Neural progenitor cell (in vitro differentiated cells): ENCODE results near the gene BAHD1. TPM values are rescaled to one million over a fixed set of nuclear protein-coding genes. Genes with fewer than 3 reads are reported as not detected.

Experiments
- DNase-seq: peaks from one replicate; pipeline ENCODE4 v3.0.0-alpha.2; 2016; ENCODE audit warnings: low spot score
- H2AFZ ChIP-seq: fragments of 200-600 bp; sonication (generic); replicated peaks from 2 replicates; pipeline ENCODE4 v1.6.1; 2016; ENCODE audit warnings: antibody characterized with exemption
- H3F3A ChIP-seq: fragments of 200-600 bp; sonication (generic); 2 replicates; pipeline ENCODE4 v1.6.1; 2016; ENCODE audit warnings: antibody characterized with exemption, low read depth
- H3K27ac ChIP-seq: fragments of 200-600 bp; sonication (generic); 2 replicates; pipeline ENCODE4 v1.5.1; 2016; ENCODE audit warnings: mild to moderate bottlenecking
- H3K27me3 ChIP-seq: fragments of 200-600 bp; sonication (generic); 2 replicates; pipeline ENCODE4 v1.6.1; 2016; ENCODE audit warnings: mild to moderate bottlenecking, moderate library complexity
- H3K36me3 ChIP-seq: fragments of 200-600 bp; sonication (generic); 2 replicates; pipeline ENCODE4 v1.5.1; 2016
- H3K4me1 ChIP-seq: fragments of 200-600 bp; sonication (generic); 2 replicates; pipeline ENCODE4 v1.6.1; 2016; ENCODE audit warnings: mixed run types
- H3K4me2 ChIP-seq: fragments of 200-600 bp; sonication (generic); 2 replicates; pipeline ENCODE4 v1.6.1; 2016
- H3K4me3 ChIP-seq: fragments of 200-600 bp; sonication (generic); 2 replicates; pipeline ENCODE4 v1.5.1; 2016
- H3K79me2 ChIP-seq: fragments of 200-600 bp; sonication (generic); 2 replicates; pipeline ENCODE4 v1.6.1; 2016; ENCODE audit warnings: low read depth
- H3K9ac ChIP-seq: fragments of 200-600 bp; sonication (generic); 2 replicates; pipeline ENCODE4 v1.6.1; 2016
- H3K9me3 ChIP-seq: fragments of 200-600 bp; sonication (generic); 2 replicates; pipeline ENCODE4 v1.5.1; 2016; ENCODE audit warnings: low read depth
- H4K20me1 ChIP-seq: fragments of 200-600 bp; sonication (generic); 2 replicates; pipeline ENCODE4 v1.6.1; 2016; ENCODE audit warnings: low read depth
- H3K27ac Mint-ChIP-seq: 3 replicates; pipeline ENCODE4 v1.8.0; 2021; ENCODE audit warnings: mixed read lengths
- H3K27me3 Mint-ChIP-seq: 2 replicates; pipeline ENCODE4 v1.8.0; 2022; ENCODE audit warnings: low read depth, mild to moderate bottlenecking, inconsistent platforms, moderate library complexity, mixed read lengths; ENCODE audit not compliant: insufficient read depth
- H3K36me3 Mint-ChIP-seq: 3 replicates; pipeline ENCODE4 v1.8.0; 2021; ENCODE audit warnings: mixed read lengths
- H3K4me1 Mint-ChIP-seq: 3 replicates; pipeline ENCODE4 v1.8.0; 2021; ENCODE audit warnings: mixed read lengths
- H3K4me3 Mint-ChIP-seq: 3 replicates; pipeline ENCODE4 v1.8.0; 2021; ENCODE audit warnings: mild to moderate bottlenecking, moderate library complexity, mixed read lengths
- H3K9me3 Mint-ChIP-seq: 3 replicates; pipeline ENCODE4 v1.8.0; 2020; ENCODE audit warnings: mixed read lengths
- EZH2 ChIP-seq: fragments of 200-600 bp; sonication (generic); IDR thresholded peaks from 2 replicates; pipeline ENCODE4 v1.6.1; 2017; ENCODE audit warnings: antibody characterized with exemption, mild to moderate bottlenecking, moderate library complexity
- EZH2phosphoT487 ChIP-seq: fragments of 200-600 bp; sonication (generic); IDR thresholded peaks from 2 replicates; pipeline ENCODE4 v1.6.1; 2017; ENCODE audit warnings: antibody characterized with exemption
- total RNA-seq: library from RNA; depleted of rRNA; stranded (reverse); fragments of >200 nt; gene quantifications from 2 replicates; pipeline ENCODE4 v1.2.3, GENCODE V29; 2015; ENCODE audit warnings: low replicate concordance
- TF ChIP-seq, protein P1 (sequence below): fragments of 200-600 bp; sonication (generic); IDR thresholded peaks from 2 replicates; pipeline ENCODE4 v1.5.1; 2017; ENCODE audit warnings: antibody characterized with exemption, mild to moderate bottlenecking

Gene BAHD1
- total RNA-seq, 1 donor from 2014 or later = 5.8 TPM

- H3K27ac ChIP-seq = no peak overlapping the region
- H3K9ac ChIP-seq = no peak overlapping the region
- no peak overlapping the region for H3K4me2 ChIP-seq
- H3K79me2 ChIP-seq = no peaks in the 10 kb centered on the region
- Mint-ChIP-seq H3K4me3 (no peak overlapping the region), H3K27me3 (peaks cover 4% of the 10 kb centered on the region), H3K36me3 (peaks cover 8% of the 10 kb centered on the region), H3K9me3 (no peaks in the 10 kb centered on the region), H3K4me1 (peaks cover 4% of the 10 kb centered on the region), H3K27ac (no peak overlapping the region)
- TF ChIP-seq EZH2 = no peak
- no peak for TF ChIP-seq EZH2phosphoT487
- TF ChIP-seq, protein P1, sequence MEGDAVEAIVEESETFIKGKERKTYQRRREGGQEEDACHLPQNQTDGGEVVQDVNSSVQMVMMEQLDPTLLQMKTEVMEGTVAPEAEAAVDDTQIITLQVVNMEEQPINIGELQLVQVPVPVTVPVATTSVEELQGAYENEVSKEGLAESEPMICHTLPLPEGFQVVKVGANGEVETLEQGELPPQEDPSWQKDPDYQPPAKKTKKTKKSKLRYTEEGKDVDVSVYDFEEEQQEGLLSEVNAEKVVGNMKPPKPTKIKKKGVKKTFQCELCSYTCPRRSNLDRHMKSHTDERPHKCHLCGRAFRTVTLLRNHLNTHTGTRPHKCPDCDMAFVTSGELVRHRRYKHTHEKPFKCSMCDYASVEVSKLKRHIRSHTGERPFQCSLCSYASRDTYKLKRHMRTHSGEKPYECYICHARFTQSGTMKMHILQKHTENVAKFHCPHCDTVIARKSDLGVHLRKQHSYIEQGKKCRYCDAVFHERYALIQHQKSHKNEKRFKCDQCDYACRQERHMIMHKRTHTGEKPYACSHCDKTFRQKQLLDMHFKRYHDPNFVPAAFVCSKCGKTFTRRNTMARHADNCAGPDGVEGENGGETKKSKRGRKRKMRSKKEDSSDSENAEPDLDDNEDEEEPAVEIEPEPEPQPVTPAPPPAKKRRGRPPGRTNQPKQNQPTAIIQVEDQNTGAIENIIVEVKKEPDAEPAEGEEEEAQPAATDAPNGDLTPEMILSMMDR = no peak
- DNase-seq = no peak
- H4K20me1 ChIP-seq = peaks cover 14% of the 10 kb centered on the region
- H2AFZ ChIP-seq = no peak overlapping the region
- H3K9me3 ChIP-seq = no peaks in the 10 kb centered on the region
- peaks cover 15% of the 10 kb centered on the region for H3F3A ChIP-seq
- H3K36me3 ChIP-seq = no peaks in the 10 kb centered on the region
- peaks cover 3% of the 10 kb centered on the region for H3K27me3 ChIP-seq
- no peak overlapping the region for H3K4me3 ChIP-seq
- peaks cover 10% of the 10 kb centered on the region for H3K4me1 ChIP-seq
Measured at GRCh38 chr15:40420071-40420713, 20.6 kb upstream of the BAHD1 start.

GRCh38 chr15:40420793-40421192 lies 20.0 kb upstream of the BAHD1 start:
- Histone ChIP-seq H3K4me2 (no peak overlapping the region), H3F3A (peaks cover 15% of the 10 kb centered on the region), H3K36me3 (no peaks in the 10 kb centered on the region), H3K9me3 (no peaks in the 10 kb centered on the region), H3K4me1 (peaks cover 10% of the 10 kb centered on the region), H3K27ac (no peak overlapping the region), H3K4me3 (no peak overlapping the region), H2AFZ (no peak overlapping the region), H3K27me3 (peaks cover 3% of the 10 kb centered on the region), H3K9ac (no peak overlapping the region), H3K79me2 (no peaks in the 10 kb centered on the region), H4K20me1 (peaks cover 14% of the 10 kb centered on the region)
- Mint-ChIP-seq H3K27ac (no peak overlapping the region), H3K4me1 (peaks cover 4% of the 10 kb centered on the region), H3K9me3 (no peaks in the 10 kb centered on the region), H3K36me3 (peaks cover 5% of the 10 kb centered on the region), H3K4me3 (no peak overlapping the region), H3K27me3 (peaks cover 4% of the 10 kb centered on the region)
- TF ChIP-seq, protein P1 = no peak
- TF ChIP-seq EZH2 (no peak), EZH2phosphoT487 (no peak)
- DNase-seq = no peak

DNA sequence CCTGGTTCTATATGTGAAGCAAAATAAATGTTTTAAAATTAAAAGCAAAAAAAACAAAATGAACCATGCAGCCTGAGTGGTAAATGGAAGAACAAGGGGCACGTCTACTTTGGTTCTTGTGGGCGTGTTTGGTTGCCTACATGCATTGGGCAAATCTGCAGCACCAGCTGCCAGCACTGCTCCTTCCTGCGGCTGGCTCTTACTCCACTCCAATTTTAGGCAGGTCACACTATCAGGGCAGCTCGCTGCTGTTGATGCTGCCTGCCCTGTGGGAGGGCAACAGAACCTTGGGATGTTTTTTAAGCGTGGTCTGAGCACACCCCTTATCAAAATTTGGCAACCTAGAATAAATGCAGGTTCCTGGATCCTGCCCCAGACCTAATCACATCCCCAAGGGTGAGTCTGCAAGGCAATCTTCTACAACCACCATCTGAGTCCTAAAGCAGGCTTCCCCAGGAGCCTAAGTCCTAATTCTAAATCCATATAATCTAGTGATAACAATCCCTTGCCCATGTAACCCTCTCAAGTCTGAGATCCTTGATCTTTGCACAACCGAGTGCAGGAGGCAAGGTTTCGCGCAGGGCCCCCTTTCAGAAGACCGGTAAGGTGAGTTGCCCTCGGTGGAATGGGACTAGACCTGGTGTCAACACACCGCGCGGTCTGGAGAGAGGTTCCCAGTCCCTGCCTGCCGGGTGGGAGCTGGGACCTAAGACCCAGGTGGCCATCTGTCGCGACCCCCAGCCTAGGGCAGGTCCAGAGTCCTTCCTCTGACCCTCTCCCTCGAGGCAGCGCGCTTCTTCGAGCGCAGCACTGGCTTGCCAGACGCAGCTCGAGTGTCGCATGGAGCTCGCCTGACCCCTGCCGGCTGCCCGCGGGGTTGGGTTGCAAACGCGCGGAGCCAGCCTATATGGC lies 19.3 kb upstream of the BAHD1 start:
- H3K79me2 ChIP-seq = no peaks in the 10 kb centered on the region
- H2AFZ ChIP-seq = no peak overlapping the region
- no peak overlapping the region for H3K9ac ChIP-seq
- Mint-ChIP-seq H3K27me3 (peaks cover 4% of the 10 kb centered on the region), H3K27ac (no peak overlapping the region), H3K36me3 (peaks cover 5% of the 10 kb centered on the region), H3K4me1 (peaks cover 4% of the 10 kb centered on the region), H3K4me3 (no peak overlapping the region), H3K9me3 (no peaks in the 10 kb centered on the region)
- no peaks in the 10 kb centered on the region for H3K36me3 ChIP-seq
- no peaks in the 10 kb centered on the region for H3K9me3 ChIP-seq
- peak overlapping the region; percentile 65 for H3K4me2 ChIP-seq
- peaks cover 3% of the 10 kb centered on the region for H3K27me3 ChIP-seq
- H3K4me1 ChIP-seq = peaks cover 10% of the 10 kb centered on the region
- TF ChIP-seq, protein P1 = peak; percentile 84
- peak; percentile 37 for TF ChIP-seq EZH2
- no peak for TF ChIP-seq EZH2phosphoT487
- peak; percentile 87 for DNase-seq
- H4K20me1 ChIP-seq = peaks cover 14% of the 10 kb centered on the region
- H3F3A ChIP-seq = peaks cover 15% of the 10 kb centered on the region
- no peak overlapping the region for H3K4me3 ChIP-seq
- H3K27ac ChIP-seq = no peak overlapping the region
